ENCODE data around the gene ATXN10. TPM values are rescaled to one million over a fixed set of nuclear protein-coding genes. Genes with fewer than 3 reads are reported as not detected.

The ATXN10 gene
- total RNA-seq, 3 donors from 2014 or later, result 59.9 to 136 (median 66.8) TPM

- intact Hi-C loops (cut with DNase I, micrococcal nuclease), result no loop called here
- Histone ChIP-seq H3K4me3 (no peak overlapping the region), H3K9me3 (no peaks in the 10 kb centered on the region), H3K36me3 (ENCODE audit: low read depth) (no peaks in the 10 kb centered on the region), H3K4me1 (ENCODE audit: low read depth) (peaks cover 8% of the 10 kb centered on the region)
- no peak for TF ChIP-seq CTCF (IDR thresholded peaks at IDR 0.05)
- ATAC-seq (no peak), DNase-seq (no peak)
Observed at GRCh38 chr22:45689211-45689610, 17.6 kb downstream of the ATXN10 start.

GRCh38 chr22:45690008-45690407 lies 18.4 kb downstream of the ATXN10 start:
- TF ChIP-seq CTCF (IDR thresholded peaks at IDR 0.05), result no peak
- no peaks in the 10 kb centered on the region for H3K9me3 ChIP-seq
- no peaks in the 10 kb centered on the region for H3K36me3 ChIP-seq (ENCODE audit: low read depth)
- no peak overlapping the region for H3K4me3 ChIP-seq
- intact Hi-C loops (cut with DNase I, micrococcal nuclease), result no loop called here
- H3K4me1 ChIP-seq (ENCODE audit: low read depth), result peaks cover 8% of the 10 kb centered on the region
- DNase-seq, result no peak
- no peak for ATAC-seq

- DNase-seq (no peak), ATAC-seq (no peak)
- TF ChIP-seq CTCF (IDR thresholded peaks at IDR 0.05), result no peak
- Histone ChIP-seq H3K4me1 (ENCODE audit: low read depth) (peaks cover 8% of the 10 kb centered on the region), H3K9me3 (no peaks in the 10 kb centered on the region), H3K36me3 (ENCODE audit: low read depth) (no peaks in the 10 kb centered on the region), H3K4me3 (no peak overlapping the region)
- intact Hi-C loops (cut with DNase I, micrococcal nuclease), result no loop called here
Observed at GRCh38 chr22:45692549-45692948, 20.9 kb downstream of the ATXN10 start.

- Histone ChIP-seq H3K36me3 (ENCODE audit: low read depth) (no peaks in the 10 kb centered on the region), H3K9me3 (no peaks in the 10 kb centered on the region), H3K4me1 (ENCODE audit: low read depth) (peaks cover 1% of the 10 kb centered on the region), H3K4me3 (no peak overlapping the region)
- TF ChIP-seq CTCF (IDR thresholded peaks at IDR 0.05), result no peak
- ATAC-seq, result no peak
- intact Hi-C loops (cut with DNase I, micrococcal nuclease), result no loop called here
- DNase-seq, result no peak
Observed at GRCh38 chr22:45693835-45694234, 22.2 kb downstream of the ATXN10 start.

GRCh38 chr22:45696227-45696626 lies 24.6 kb downstream of the ATXN10 start:
- H3K36me3 ChIP-seq (ENCODE audit: low read depth), result no peaks in the 10 kb centered on the region
- no peak for TF ChIP-seq CTCF (IDR thresholded peaks at IDR 0.05)

GRCh38 chr22:45698094-45698493 lies 26.5 kb downstream of the ATXN10 start:
- no peak for DNase-seq
- ATAC-seq, result no peak
- no peaks in the 10 kb centered on the region for H3K4me1 ChIP-seq (ENCODE audit: low read depth)
- TF ChIP-seq CTCF (IDR thresholded peaks at IDR 0.05), result no peak
- intact Hi-C loops (cut with DNase I, micrococcal nuclease), result no loop called here
- no peak overlapping the region for H3K4me3 ChIP-seq
- H3K9me3 ChIP-seq, result no peaks in the 10 kb centered on the region
- H3K36me3 ChIP-seq (ENCODE audit: low read depth), result no peaks in the 10 kb centered on the region

More at GRCh38 chr22:45696227-45696626, 24.6 kb downstream of the ATXN10 start:
- Histone ChIP-seq H3K4me3 (no peak overlapping the region), H3K4me1 (ENCODE audit: low read depth) (no peaks in the 10 kb centered on the region), H3K9me3 (no peaks in the 10 kb centered on the region)
- DNase-seq, result no peak
- intact Hi-C loops (cut with DNase I, micrococcal nuclease), result no loop called here
- ATAC-seq, result no peak
